H1 (cell line): ENCODE measurements around the gene ZNF3. TPM values are rescaled to one million over a fixed set of nuclear protein-coding genes. Genes with fewer than 3 reads are reported as not detected.

Experiments
- CTCF ChIA-PET: fragments of 300-600 bp; sonication (Branson Sonifier 250); formaldehyde crosslinking; loops from one replicate; lab custom pipeline; 2021; ENCODE audit not compliant: partially characterized antibody; lab: Charles Lee
- POLR2A ChIA-PET: fragments of 300-600 bp; sonication (Branson Sonifier 250); formaldehyde crosslinking; loops from one replicate; lab custom pipeline; 2021; ENCODE audit warnings: inconsistent platforms; ENCODE audit not compliant: partially characterized antibody; lab: Charles Lee
- DNase-seq, 2 experiments: peaks; one replicate each; pipeline versions ENCODE4 v3.0.0 to v3.0.0-alpha.2; 2010 to 2022; ENCODE audit warnings: low spot score in 2 of 2, low read depth in 1 of 2, mixed read lengths in 1 of 2
- FAIRE-seq: peaks from 2 replicates; lab custom pipeline; 2011; peaks lifted over from hg19 to GRCh38; lab: Jason Lieb, UNC
- H2AFZ ChIP-seq: 2 replicates; pipeline ENCODE4 v1.8.1; 2012; ENCODE audit warnings: low read length, inconsistent platforms
- H2AK5ac ChIP-seq: 2 replicates; pipeline ENCODE4 v1.6.1; 2013; ENCODE audit warnings: low read depth, low read length
- H2BK120ac ChIP-seq: replicated peaks from 2 replicates; pipeline ENCODE3; 2013; ENCODE audit warnings: low read depth, low read length, inconsistent platforms
- H2BK12ac ChIP-seq: 2 replicates; pipeline ENCODE4 v1.6.1; 2013; ENCODE audit warnings: low read depth, low read length
- H2BK15ac ChIP-seq: 2 replicates; pipeline ENCODE4 v1.6.1; 2013; ENCODE audit warnings: low read length
- H2BK20ac ChIP-seq: 2 replicates; pipeline ENCODE4 v1.6.1; 2013; ENCODE audit warnings: low read length
- H2BK5ac ChIP-seq: 2 replicates; pipeline ENCODE4 v1.6.1; 2013; ENCODE audit warnings: low read depth, low read length
- H3K14ac ChIP-seq: 2 replicates; pipeline ENCODE4 v1.6.1; 2013; ENCODE audit warnings: inconsistent platforms; ENCODE audit not compliant: insufficient read length
- H3K18ac ChIP-seq: 2 replicates; pipeline ENCODE4 v1.6.1; 2013; ENCODE audit warnings: low read length; ENCODE audit errors: extremely low read depth
- H3K23ac ChIP-seq: 2 replicates; pipeline ENCODE4 v1.6.1; 2013; ENCODE audit warnings: inconsistent platforms; ENCODE audit not compliant: insufficient read length
- H3K23me2 ChIP-seq: 2 replicates; pipeline ENCODE4 v1.6.1; 2013; ENCODE audit warnings: low read depth, low read length
- H3K27ac ChIP-seq: 2 replicates; pipeline ENCODE4 v1.6.1; 2011; ENCODE audit warnings: low read depth, low read length, inconsistent platforms
- H3K27me3 ChIP-seq, 4 experiments: replicated peaks in 1 of 4; 1 replicate in 1 of 4; 2 replicates in 3 of 4; pipeline versions ENCODE4 v1.6.1 to v1.8.1; 2011 to 2013; ENCODE audit warnings: low read length in 3 of 4, mild to moderate bottlenecking in 3 of 4, inconsistent platforms in 2 of 4, mixed read lengths in 2 of 4, moderate library complexity in 1 of 4; ENCODE audit not compliant: control insufficient read depth in 3 of 4, insufficient read depth in 3 of 4; ENCODE audit errors: extremely low read depth in 1 of 4
- H3K36me3 ChIP-seq, 4 experiments: 2 replicates each; pipeline versions ENCODE4 v1.6.1 to v1.8.1; 2011 to 2013; ENCODE audit warnings: mild to moderate bottlenecking in 4 of 4, low read length in 3 of 4, moderate library complexity in 2 of 4, control low read depth in 1 of 4, inconsistent platforms in 1 of 4; ENCODE audit not compliant: insufficient read depth in 4 of 4, control insufficient read depth in 2 of 4
- H3K4ac ChIP-seq: replicated peaks from 2 replicates; pipeline ENCODE3; 2013; ENCODE audit warnings: low read length, low read depth, mixed read lengths, inconsistent platforms; ENCODE audit not compliant: insufficient read length
- H3K4me1 ChIP-seq, 4 experiments: replicated peaks in 1 of 4; 1 replicate in 1 of 4; 2 replicates in 3 of 4; pipeline versions ENCODE4 v1.6.1 to v1.8.1; 2011 to 2013; ENCODE audit warnings: low read length in 3 of 4, inconsistent platforms in 2 of 4, mixed read lengths in 1 of 4; ENCODE audit not compliant: insufficient read depth in 4 of 4, control insufficient read depth in 3 of 4
- H3K4me2 ChIP-seq, 2 experiments: 2 replicates each; pipeline versions ENCODE4 v1.6.1 to v1.8.1; 2011 to 2013; ENCODE audit warnings: low read depth in 2 of 2, low read length in 2 of 2, control low read depth in 1 of 2, inconsistent platforms in 1 of 2, mild to moderate bottlenecking in 1 of 2; ENCODE audit not compliant: insufficient read depth in 1 of 2
- H3K4me3 ChIP-seq, 4 experiments: fragments of 200-600, 300-600 bp in 1 of 4; sonication (generic), shearing (Covaris generic), sonication (Bioruptor Twin) in 1 of 4; 2 replicates each; pipeline versions ENCODE4 v1.5.1 to v1.8.1; 2011 to 2016; ENCODE audit warnings: low read length in 4 of 4, low read depth in 3 of 4, control low read depth in 2 of 4, inconsistent platforms in 2 of 4, mild to moderate bottlenecking in 2 of 4, mixed read lengths in 1 of 4, moderate library complexity in 1 of 4; ENCODE audit not compliant: insufficient read depth in 2 of 4; ENCODE audit errors: extremely low read depth in 1 of 4
- H3K56ac ChIP-seq: replicated peaks from 2 replicates; pipeline ENCODE3; 2013; ENCODE audit warnings: low read depth, mild to moderate bottlenecking, mixed read lengths, low read length, inconsistent platforms; ENCODE audit not compliant: insufficient read length
- H3K79me1 ChIP-seq: 2 replicates; pipeline ENCODE4 v1.6.1; 2013; ENCODE audit warnings: low read depth, low read length, control low read depth
- H3K79me2 ChIP-seq, 2 experiments: 2 replicates each; pipeline versions ENCODE4 v1.6.1 to v1.8.1; 2012 to 2013; ENCODE audit warnings: low read length in 2 of 2, mild to moderate bottlenecking in 2 of 2, inconsistent platforms in 1 of 2; ENCODE audit not compliant: insufficient read depth in 2 of 2, control insufficient read depth in 1 of 2
- H3K9ac ChIP-seq, 4 experiments: replicated peaks in 1 of 4; 1 replicate in 1 of 4; 2 replicates in 3 of 4; pipeline versions ENCODE4 v1.6.1 to v1.8.1; 2011 to 2013; ENCODE audit warnings: low read depth in 3 of 4, low read length in 3 of 4, control low read depth in 2 of 4, mild to moderate bottlenecking in 2 of 4, moderate library complexity in 2 of 4, inconsistent platforms in 1 of 4; ENCODE audit errors: extremely low read depth in 1 of 4
- H3K9me3 ChIP-seq, 2 experiments: 2 replicates each; pipeline versions ENCODE4 v1.6.1 to v1.8.1; 2012 to 2013; ENCODE audit warnings: mild to moderate bottlenecking in 2 of 2, moderate library complexity in 2 of 2, control low read depth in 1 of 2, inconsistent platforms in 1 of 2, low read depth in 1 of 2, low read length in 1 of 2, mixed read lengths in 1 of 2; ENCODE audit not compliant: insufficient read depth in 2 of 2
- H4K20me1 ChIP-seq, 2 experiments: replicated peaks in 1 of 2; 2 replicates each; pipeline versions ENCODE3 to v1.8.1; 2011 to 2013; ENCODE audit warnings: inconsistent platforms in 2 of 2, low read length in 2 of 2, mild to moderate bottlenecking in 1 of 2; ENCODE audit not compliant: insufficient read depth in 2 of 2, control insufficient read depth in 1 of 2
- H4K5ac ChIP-seq: 2 replicates; pipeline ENCODE4 v1.6.1; 2013; ENCODE audit warnings: low read length, low read depth, mixed read lengths, inconsistent platforms; ENCODE audit not compliant: insufficient read length
- H4K8ac ChIP-seq: 2 replicates; pipeline ENCODE4 v1.8.0; 2013; ENCODE audit warnings: mild to moderate bottlenecking, moderate library complexity, low read length, inconsistent platforms; ENCODE audit not compliant: insufficient read depth; ENCODE audit errors: extremely low read depth
- H4K91ac ChIP-seq: replicated peaks from 2 replicates; pipeline ENCODE3; 2013; ENCODE audit warnings: low read length, mixed read lengths, inconsistent platforms; ENCODE audit not compliant: insufficient read length
- BCL11A ChIP-seq, 2 experiments: IDR thresholded peaks; one replicate each; pipeline ENCODE4 v1.6.1; 2011; ENCODE audit warnings: low read depth in 2 of 2, low read length in 2 of 2, mild to moderate bottlenecking in 2 of 2
- CBX8 ChIP-seq: fragments of 300-800, 300-1000 bp; sonication (generic); IDR thresholded peaks from 2 replicates; pipeline ENCODE4 v1.7.1; 2016; ENCODE audit warnings: low read depth, low read length, borderline replicate concordance
- CTBP2 ChIP-seq: IDR thresholded peaks from 2 replicates; pipeline ENCODE4 v1.7.0; 2011; ENCODE audit warnings: borderline replicate concordance, mild to moderate bottlenecking, moderate library complexity, mixed read lengths, low read length; ENCODE audit not compliant: insufficient read depth, insufficient read length
- GABPA ChIP-seq: IDR thresholded peaks from 2 replicates; pipeline ENCODE4 v1.6.1; 2011; ENCODE audit warnings: mild to moderate bottlenecking, low read length, moderate library complexity, borderline replicate concordance; ENCODE audit not compliant: insufficient read depth
- JUND ChIP-seq: IDR thresholded peaks from 2 replicates; pipeline ENCODE4 v1.6.1; 2011; ENCODE audit warnings: mild to moderate bottlenecking, improper control_type of control experiment, low read length
- KDM4A ChIP-seq: IDR thresholded peaks from one replicate; pipeline ENCODE4 v1.7.1; 2012; ENCODE audit warnings: low read depth, mild to moderate bottlenecking, moderate library complexity, low read length, inconsistent platforms; ENCODE audit not compliant: severe bottlenecking
- MAFK ChIP-seq: IDR thresholded peaks from 2 replicates; pipeline ENCODE4 v1.6.1; 2012; ENCODE audit warnings: low read depth, mild to moderate bottlenecking, improper control_type of control experiment, low read length
- NANOG ChIP-seq: IDR thresholded peaks from 2 replicates; pipeline ENCODE4 v1.6.1; 2011; ENCODE audit warnings: low read length, low read depth, mild to moderate bottlenecking, inconsistent platforms; ENCODE audit not compliant: insufficient read depth, poor library complexity, severe bottlenecking
- RNF2 ChIP-seq: fragments of 200-900, 300-1000 bp; sonication (generic); IDR thresholded peaks from 2 replicates; pipeline ENCODE4 v1.7.1; 2016; ENCODE audit warnings: borderline replicate concordance, low read depth, mild to moderate bottlenecking, antibody characterized with exemption, low read length; ENCODE audit not compliant: poor library complexity, severe bottlenecking; ENCODE audit errors: missing control alignments
- RXRA ChIP-seq: IDR thresholded peaks from 2 replicates; pipeline ENCODE4 v1.6.1; 2011; ENCODE audit warnings: low read depth, mild to moderate bottlenecking, low read length, moderate library complexity; ENCODE audit not compliant: insufficient read depth
- SP2 ChIP-seq: IDR thresholded peaks from 2 replicates; pipeline ENCODE4 v1.6.1; 2012; ENCODE audit warnings: mild to moderate bottlenecking, low read length, inconsistent platforms
- SRF ChIP-seq: IDR thresholded peaks from 2 replicates; pipeline ENCODE4 v1.6.1; 2011; ENCODE audit warnings: mild to moderate bottlenecking, low read depth, low read length, moderate library complexity
- TEAD4 ChIP-seq: IDR thresholded peaks from 2 replicates; pipeline ENCODE4 v1.6.1; 2012; ENCODE audit warnings: low read depth, low read length, inconsistent platforms, mixed read lengths
- WGBS, 2 experiments: shearing (Covaris generic) in 1 of 2; methylation state at CpG; one replicate each; pipeline versions ENCODE4 v1.1.6 to v1.1.7; 2013 to 2015; ENCODE audit warnings: low lambda C conversion rate in 2 of 2, mixed read lengths in 2 of 2, inconsistent platforms in 1 of 2, low coverage in 1 of 2, missing lambda C conversion rate in 1 of 2; ENCODE audit not compliant: insufficient replicate concordance in 2 of 2, insufficient coverage in 1 of 2, insufficient read length in 1 of 2; ENCODE audit errors: extremely low coverage in 1 of 2, missing lambda C conversion rate in 1 of 2; 5-methylcytosine and 5-hydroxymethylcytosine counted together
- polyA plus RNA-seq, 7 experiments: library from polyadenylated mRNA; depleted of rRNA in 3 of 7; stranded (reverse) in 5 of 7; unstranded in 2 of 7; fragments of >200 nt in 5 of 7; fragments of 200-250 nt in 2 of 7; gene quantifications; 1 replicate in 5 of 7; 2 replicates in 1 of 7; 4 replicates in 1 of 7; pipeline versions ENCODE4 v1.2.1 to v1.2.3, GENCODE V29; 2011 to 2013; ENCODE audit warnings: missing spikeins in 2 of 7, mixed read lengths in 2 of 7
- total RNA-seq: library from RNA; stranded (reverse); fragmentation: NEBNext Ultra II Directional; extraction: Animal tissue kit (Norgen Biotek cat#: 25700); gene quantifications from 2 replicates; pipeline ENCODE4 v1.2.1, GENCODE V29; 2021

Gene ZNF3
- total and polyA plus RNA-seq, 2 of the 8 experiments (the other 6 are each of a cell fraction or from before 2014, with no cell fraction given): 26.9 to 49.1 TPM

DNA sequence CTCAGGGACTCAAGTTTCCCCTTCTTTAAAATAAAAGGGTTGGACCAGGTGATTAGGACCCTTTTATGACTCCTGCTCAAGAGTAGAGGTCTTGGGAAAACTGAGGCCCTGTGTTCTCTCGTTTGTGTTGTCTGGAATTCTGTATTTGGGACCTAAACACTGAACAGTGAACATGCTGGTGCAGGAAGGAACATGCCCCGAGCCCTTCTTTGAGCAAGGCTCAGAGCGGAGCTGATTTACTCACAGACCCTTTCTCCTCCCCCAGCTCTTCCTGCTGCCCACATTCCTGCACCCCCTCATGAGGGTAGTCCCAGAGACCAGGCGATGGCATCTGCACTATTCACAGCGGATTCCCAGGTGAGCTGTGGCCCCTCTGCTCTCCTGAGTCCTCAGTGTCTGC lies 51.9 kb downstream of the ZNF3 start:
- Histone ChIP-seq H3K4ac (no peak overlapping the region), H3K79me2 (no peaks in the 10 kb centered on the region), H3K27me3 (no peaks in the 10 kb centered on the region), H3K9ac (no peak overlapping the region), H4K20me1 (peaks cover 0 to 3% of the 10 kb centered on the region in 2 experiments), H2AK5ac (no peak overlapping the region), H2BK12ac (no peak overlapping the region), H4K91ac (no peak overlapping the region), H4K8ac (no peak overlapping the region), H3K23me2 (no peaks in the 10 kb centered on the region), H2BK20ac (no peak overlapping the region), H2AFZ (no peak overlapping the region), H3K4me2 (no peak overlapping the region), H4K5ac (no peak overlapping the region), H3K14ac (no peak overlapping the region), H3K9me3 (no peaks in the 10 kb centered on the region; a peak in 1 of 4 replicates), H3K4me3 (no peak overlapping the region), H3K27ac (no peak overlapping the region), H3K23ac (no peak overlapping the region), H2BK5ac (no peak overlapping the region), H2BK15ac (no peak overlapping the region), H3K4me1 (no peaks in the 10 kb centered on the region), H3K18ac (no peak overlapping the region), H3K79me1 (no peaks in the 10 kb centered on the region), H3K36me3 (peaks cover 14 to 61% (median 37%) of the 10 kb centered on the region in 4 experiments), H3K56ac (no peak overlapping the region), H2BK120ac (no peak overlapping the region)
- WGBS, 2 experiments: 84% methylated on average over 5 of the region's 5 CpGs; no CpG with 5 or more reads in 1 of the 2 experiments
- no peak for DNase-seq
- ChIA-PET CTCF (interaction anchor here (0.6 to 2.1 kb wide), 8 partner anchors 12 to 116 kb away, joined by 3 to 8 read pairs (median 4); no protein-coding TSS in a partner anchor), POLR2A (interaction anchor here (0.8 to 3.0 kb wide), 7 partner anchors 8 to 494 kb away, joined by 3 to 10 read pairs (median 4); partner anchors contain the start of genes AP4M1, MCM7 and ZKSCAN1)
- FAIRE-seq: no peak
- TF ChIP-seq JUND (no peak), RXRA (no peak), CTBP2 (no peak), CBX8 (no peak), MAFK (no peak), NANOG (no peak), TEAD4 (no peak), KDM4A (no peak), RNF2 (no peak), BCL11A (IDR thresholded peaks at IDR 0.05; ENCODE audit: low read depth in 2 of 2, low read length in 2 of 2) (no peak), SP2 (no peak), GABPA (no peak), SRF (no peak)
